Amniotic stem cell (primary cell): Measurements from ENCODE around the gene GALNT17.
A peak's percentile ranks its signal among the peaks of the same experiment; 100 is the strongest.
"Not testable (repeated sequence)": the region's sequence is repeated elsewhere in the genome, so short reads cannot be mapped to it uniquely, and the experiment has no call there.

Experiments used
- DNase-seq: peaks from one replicate; lab custom pipeline; 2025; lab: John Stamatoyannopoulos, UW

The GALNT17 gene

GRCh38 chr7:71694665-71695064 is 562.7 kb downstream of the GALNT17 start:
- DNase-seq, result no peak

GRCh38 chr7:71695186-71695585 is 563.2 kb downstream of the GALNT17 start:
- no peak for DNase-seq

- DNase-seq, result no peak
Measured at GRCh38 chr7:71696511-71696910, 564.6 kb downstream of the GALNT17 start.

- DNase-seq, result no peak
Measured at GRCh38 chr7:71697400-71697799, 565.5 kb downstream of the GALNT17 start.

- no peak for DNase-seq
Measured at GRCh38 chr7:71705217-71705616, 573.3 kb downstream of the GALNT17 start.

- no peak for DNase-seq
Measured at GRCh38 chr7:71705901-71706596, 574.1 kb downstream of the GALNT17 start.

GRCh38 chr7:71706597-71706975 is 574.6 kb downstream of the GALNT17 start:
- DNase-seq, result no peak

- no peak for DNase-seq
Measured at GRCh38 chr7:71707041-71707440, 575.1 kb downstream of the GALNT17 start.

GRCh38 chr7:71708710-71709109 is 576.8 kb downstream of the GALNT17 start:
- no peak for DNase-seq

GRCh38 chr7:71710442-71710841 is 578.5 kb downstream of the GALNT17 start:
- DNase-seq, result no peak

- DNase-seq, result no peak
Measured at GRCh38 chr7:71712653-71713180, 580.8 kb downstream of the GALNT17 start.

- DNase-seq, result no peak
Measured at GRCh38 chr7:71716690-71717089, 584.7 kb downstream of the GALNT17 start.

- DNase-seq, result no peak
Measured at GRCh38 chr7:71718563-71718962, 586.6 kb downstream of the GALNT17 start.

- DNase-seq, result no peak
Measured at GRCh38 chr7:71721742-71722141, 589.8 kb downstream of the GALNT17 start.

- DNase-seq, result no peak
Measured at GRCh38 chr7:71723859-71724258, 591.9 kb downstream of the GALNT17 start.

GRCh38 chr7:71727347-71727746 is 595.4 kb downstream of the GALNT17 start:
- no peak for DNase-seq

GRCh38 chr7:71731740-71732139 is 599.8 kb downstream of the GALNT17 start:
- no peak for DNase-seq

- DNase-seq, result peak; percentile 19
Measured at GRCh38 chr7:71733107-71733870, 601.3 kb downstream of the GALNT17 start.

- DNase-seq, result peak; percentile 5
Measured at GRCh38 chr7:71735961-71736556, 604.1 kb downstream of the GALNT17 start.

GRCh38 chr7:71737931-71738540 is 606.1 kb downstream of the GALNT17 start:
- not testable (repeated sequence) for DNase-seq

GRCh38 chr7:71739520-71740173 is 607.7 kb downstream of the GALNT17 start:
- DNase-seq, result no peak

GRCh38 chr7:71740174-71740560 is 608.2 kb downstream of the GALNT17 start:
- no peak for DNase-seq
